SK-N-SH (cell line): Measurements from ENCODE around the gene SLC23A3.
"Not testable (repeated sequence)": the region's sequence is repeated elsewhere in the genome, so short reads cannot be mapped to it uniquely, and the experiment has no call there.

Experiments used
- CHD2 ChIP-seq: fragments of 150-350 bp; IDR thresholded peaks from 2 replicates; pipeline ENCODE4 v1.6.1; 2018; ENCODE audit warnings: low read length; ENCODE audit not compliant: partially characterized antibody
- CTCF ChIP-seq: fragments of 200-600 bp; sonication (generic); IDR thresholded peaks from 2 replicates; pipeline ENCODE4 v1.6.1; 2017; ENCODE audit warnings: antibody characterized with exemption, mild to moderate bottlenecking, moderate library complexity
- ELF1 ChIP-seq: IDR thresholded peaks from 2 replicates; pipeline ENCODE4 v1.4.0; 2012
- EZH2phosphoT487 ChIP-seq: fragments of 200-600 bp; sonication (generic); IDR thresholded peaks from 2 replicates; pipeline ENCODE4 v1.6.1; 2017; ENCODE audit warnings: low read depth, mixed run types, mild to moderate bottlenecking, antibody characterized with exemption, moderate library complexity, borderline replicate concordance
- JUND ChIP-seq: IDR thresholded peaks from 2 replicates; pipeline ENCODE4 v1.4.0; 2012
- POLR2AphosphoS5 ChIP-seq: IDR thresholded peaks from 2 replicates; pipeline ENCODE4 v1.6.1; 2012; ENCODE audit warnings: low read depth, low read length
- SIN3A ChIP-seq: IDR thresholded peaks from 2 replicates; pipeline ENCODE4 v1.6.1; 2012; ENCODE audit warnings: low read depth, mild to moderate bottlenecking, low read length, moderate library complexity, borderline replicate concordance
- SMC3 ChIP-seq: IDR thresholded peaks from 2 replicates; pipeline ENCODE4 v1.6.1; 2012; ENCODE audit warnings: low read depth, low read length, improper control_type of control experiment
- TAF1 ChIP-seq: IDR thresholded peaks from 2 replicates; pipeline ENCODE4 v1.6.1; 2012; ENCODE audit warnings: low read depth, mild to moderate bottlenecking, low read length, moderate library complexity, borderline replicate concordance
- TF ChIP-seq, protein P1 (sequence below): fragments of 150-350 bp; IDR thresholded peaks from 2 replicates; pipeline ENCODE4 v1.6.1; 2017; ENCODE audit warnings: antibody characterized with exemption, low read length, low read depth, borderline replicate concordance
- TF ChIP-seq, protein P2 (sequence below): IDR thresholded peaks from 2 replicates; pipeline ENCODE4 v1.6.1; 2012; ENCODE audit warnings: mild to moderate bottlenecking, low read depth, low read length, moderate library complexity
- TF ChIP-seq, protein P3 (sequence below): IDR thresholded peaks from 2 replicates; pipeline ENCODE4 v1.4.0; 2012; ENCODE audit warnings: low read depth, borderline replicate concordance

GRCh38 chr2:219200502-219201326 lies 30.9 kb upstream of the SLC23A3 start:
- TF ChIP-seq, protein P1, sequence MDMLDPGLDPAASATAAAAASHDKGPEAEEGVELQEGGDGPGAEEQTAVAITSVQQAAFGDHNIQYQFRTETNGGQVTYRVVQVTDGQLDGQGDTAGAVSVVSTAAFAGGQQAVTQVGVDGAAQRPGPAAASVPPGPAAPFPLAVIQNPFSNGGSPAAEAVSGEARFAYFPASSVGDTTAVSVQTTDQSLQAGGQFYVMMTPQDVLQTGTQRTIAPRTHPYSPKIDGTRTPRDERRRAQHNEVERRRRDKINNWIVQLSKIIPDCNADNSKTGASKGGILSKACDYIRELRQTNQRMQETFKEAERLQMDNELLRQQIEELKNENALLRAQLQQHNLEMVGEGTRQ, result not testable (repeated sequence)
- not testable (repeated sequence) for TF ChIP-seq EZH2phosphoT487, SMC3, SIN3A, POLR2AphosphoS5, JUND, CTCF, ELF1, TAF1, CHD2
- TF ChIP-seq, protein P2, sequence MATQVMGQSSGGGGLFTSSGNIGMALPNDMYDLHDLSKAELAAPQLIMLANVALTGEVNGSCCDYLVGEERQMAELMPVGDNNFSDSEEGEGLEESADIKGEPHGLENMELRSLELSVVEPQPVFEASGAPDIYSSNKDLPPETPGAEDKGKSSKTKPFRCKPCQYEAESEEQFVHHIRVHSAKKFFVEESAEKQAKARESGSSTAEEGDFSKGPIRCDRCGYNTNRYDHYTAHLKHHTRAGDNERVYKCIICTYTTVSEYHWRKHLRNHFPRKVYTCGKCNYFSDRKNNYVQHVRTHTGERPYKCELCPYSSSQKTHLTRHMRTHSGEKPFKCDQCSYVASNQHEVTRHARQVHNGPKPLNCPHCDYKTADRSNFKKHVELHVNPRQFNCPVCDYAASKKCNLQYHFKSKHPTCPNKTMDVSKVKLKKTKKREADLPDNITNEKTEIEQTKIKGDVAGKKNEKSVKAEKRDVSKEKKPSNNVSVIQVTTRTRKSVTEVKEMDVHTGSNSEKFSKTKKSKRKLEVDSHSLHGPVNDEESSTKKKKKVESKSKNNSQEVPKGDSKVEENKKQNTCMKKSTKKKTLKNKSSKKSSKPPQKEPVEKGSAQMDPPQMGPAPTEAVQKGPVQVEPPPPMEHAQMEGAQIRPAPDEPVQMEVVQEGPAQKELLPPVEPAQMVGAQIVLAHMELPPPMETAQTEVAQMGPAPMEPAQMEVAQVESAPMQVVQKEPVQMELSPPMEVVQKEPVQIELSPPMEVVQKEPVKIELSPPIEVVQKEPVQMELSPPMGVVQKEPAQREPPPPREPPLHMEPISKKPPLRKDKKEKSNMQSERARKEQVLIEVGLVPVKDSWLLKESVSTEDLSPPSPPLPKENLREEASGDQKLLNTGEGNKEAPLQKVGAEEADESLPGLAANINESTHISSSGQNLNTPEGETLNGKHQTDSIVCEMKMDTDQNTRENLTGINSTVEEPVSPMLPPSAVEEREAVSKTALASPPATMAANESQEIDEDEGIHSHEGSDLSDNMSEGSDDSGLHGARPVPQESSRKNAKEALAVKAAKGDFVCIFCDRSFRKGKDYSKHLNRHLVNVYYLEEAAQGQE, result not testable (repeated sequence)
- TF ChIP-seq, protein P3, sequence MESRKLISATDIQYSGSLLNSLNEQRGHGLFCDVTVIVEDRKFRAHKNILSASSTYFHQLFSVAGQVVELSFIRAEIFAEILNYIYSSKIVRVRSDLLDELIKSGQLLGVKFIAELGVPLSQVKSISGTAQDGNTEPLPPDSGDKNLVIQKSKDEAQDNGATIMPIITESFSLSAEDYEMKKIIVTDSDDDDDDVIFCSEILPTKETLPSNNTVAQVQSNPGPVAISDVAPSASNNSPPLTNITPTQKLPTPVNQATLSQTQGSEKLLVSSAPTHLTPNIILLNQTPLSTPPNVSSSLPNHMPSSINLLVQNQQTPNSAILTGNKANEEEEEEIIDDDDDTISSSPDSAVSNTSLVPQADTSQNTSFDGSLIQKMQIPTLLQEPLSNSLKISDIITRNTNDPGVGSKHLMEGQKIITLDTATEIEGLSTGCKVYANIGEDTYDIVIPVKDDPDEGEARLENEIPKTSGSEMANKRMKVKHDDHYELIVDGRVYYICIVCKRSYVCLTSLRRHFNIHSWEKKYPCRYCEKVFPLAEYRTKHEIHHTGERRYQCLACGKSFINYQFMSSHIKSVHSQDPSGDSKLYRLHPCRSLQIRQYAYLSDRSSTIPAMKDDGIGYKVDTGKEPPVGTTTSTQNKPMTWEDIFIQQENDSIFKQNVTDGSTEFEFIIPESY, result not testable (repeated sequence)
